ENCODE results near the gene BBS7.

GRCh38 chr4:121799208-121799823 lies 71.0 kb downstream of the BBS7 start:
- TF ChIP-seq CTCF (conservative IDR thresholded peaks at IDR 0.05; ENCODE audit: low read length) (no peak), EZH2phosphoT487 (IDR thresholded peaks at IDR 0.05; ENCODE audit: borderline replicate concordance, low read depth, low read length) (no peak)

Data from OCI-LY7 (cell line).